ENCODE measurements around the gene TBC1D23. TPM values are rescaled to one million over a fixed set of nuclear protein-coding genes. Genes with fewer than 3 reads are reported as not detected.

Gene TBC1D23
- total and polyA plus RNA-seq, 8 donors, result 7.0 to 79.5 (median 17.3) TPM

- WGBS, 5 donors, result 93 to 95% (median 94%) methylated on average over 10 of the region's 10 CpGs
- TF ChIP-seq, protein P1, sequence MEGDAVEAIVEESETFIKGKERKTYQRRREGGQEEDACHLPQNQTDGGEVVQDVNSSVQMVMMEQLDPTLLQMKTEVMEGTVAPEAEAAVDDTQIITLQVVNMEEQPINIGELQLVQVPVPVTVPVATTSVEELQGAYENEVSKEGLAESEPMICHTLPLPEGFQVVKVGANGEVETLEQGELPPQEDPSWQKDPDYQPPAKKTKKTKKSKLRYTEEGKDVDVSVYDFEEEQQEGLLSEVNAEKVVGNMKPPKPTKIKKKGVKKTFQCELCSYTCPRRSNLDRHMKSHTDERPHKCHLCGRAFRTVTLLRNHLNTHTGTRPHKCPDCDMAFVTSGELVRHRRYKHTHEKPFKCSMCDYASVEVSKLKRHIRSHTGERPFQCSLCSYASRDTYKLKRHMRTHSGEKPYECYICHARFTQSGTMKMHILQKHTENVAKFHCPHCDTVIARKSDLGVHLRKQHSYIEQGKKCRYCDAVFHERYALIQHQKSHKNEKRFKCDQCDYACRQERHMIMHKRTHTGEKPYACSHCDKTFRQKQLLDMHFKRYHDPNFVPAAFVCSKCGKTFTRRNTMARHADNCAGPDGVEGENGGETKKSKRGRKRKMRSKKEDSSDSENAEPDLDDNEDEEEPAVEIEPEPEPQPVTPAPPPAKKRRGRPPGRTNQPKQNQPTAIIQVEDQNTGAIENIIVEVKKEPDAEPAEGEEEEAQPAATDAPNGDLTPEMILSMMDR (IDR thresholded peaks at IDR 0.05), result no peak
- TF ChIP-seq EP300 (IDR thresholded peaks at IDR 0.05) (no peak), POLR2AphosphoS5 (IDR thresholded peaks at IDR 0.05) (no peak), POLR2A (IDR thresholded peaks at IDR 0.05) (no peak)
- intact Hi-C loops (cut with DNase I; ENCODE audit: low total_unique reads), result no loop called here
- no peak overlapping the region for H3K27ac ChIP-seq
- no peak for DNase-seq
- no peaks in the 10 kb centered on the region for H3K9me3 ChIP-seq
- no peaks in the 10 kb centered on the region for H3K27me3 ChIP-seq
- H3K4me1 ChIP-seq, result no peaks in the 10 kb centered on the region
- peaks cover 25 to 86% (median 81%) of the 10 kb centered on the region in 4 donors for H3K36me3 ChIP-seq
- H3K4me3 ChIP-seq, result no peak overlapping the region
These were observed 91.8 kb downstream of the TBC1D23 start for GRCh38 chr3:100352296-100353231.

DNA sequence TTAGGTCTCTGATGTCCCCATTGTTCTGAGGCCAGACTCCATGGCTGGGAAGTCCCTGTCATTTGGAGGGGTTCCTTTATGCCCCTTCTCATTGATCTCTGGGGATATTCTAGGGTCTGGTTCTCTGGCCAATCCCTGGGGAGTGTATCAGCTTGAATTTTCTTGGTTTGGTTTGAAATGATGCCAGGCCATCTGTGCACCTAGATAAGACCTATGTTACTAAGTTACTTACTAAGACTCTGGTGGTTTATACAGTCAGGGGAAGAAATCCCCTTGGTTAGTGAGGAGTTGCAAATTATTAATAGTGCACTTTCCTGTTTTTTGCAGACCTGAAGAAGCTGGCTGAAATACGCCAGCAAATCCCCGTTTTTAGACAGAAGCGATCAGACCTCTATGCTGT is 94.1 kb downstream of the TBC1D23 start:
- no peak for DNase-seq
- TF ChIP-seq POLR2AphosphoS5 (IDR thresholded peaks at IDR 0.05) (no peak), POLR2A (IDR thresholded peaks at IDR 0.05) (no peak), EP300 (IDR thresholded peaks at IDR 0.05) (no peak)
- TF ChIP-seq, protein P1 (IDR thresholded peaks at IDR 0.05), result no peak
- Histone ChIP-seq H3K36me3 (peaks cover 23 to 76% (median 68%) of the 10 kb centered on the region in 4 donors), H3K4me1 (no peaks in the 10 kb centered on the region), H3K9me3 (no peaks in the 10 kb centered on the region), H3K4me3 (no peak overlapping the region), H3K27ac (no peak overlapping the region), H3K27me3 (no peaks in the 10 kb centered on the region)
- 74 to 90% (median 85%) methylated on average over 3 of the region's 3 CpGs for WGBS, 5 donors
- intact Hi-C loops (cut with DNase I; ENCODE audit: low total_unique reads), result no loop called here

GRCh38 chr3:100358413-100358812 is 97.6 kb downstream of the TBC1D23 start:
- H3K27ac ChIP-seq, result no peak overlapping the region
- H3K9me3 ChIP-seq, result no peaks in the 10 kb centered on the region
- TF ChIP-seq EP300 (IDR thresholded peaks at IDR 0.05) (no peak), POLR2AphosphoS5 (IDR thresholded peaks at IDR 0.05) (no peak), POLR2A (IDR thresholded peaks at IDR 0.05) (no peak)
- TF ChIP-seq, protein P1 (IDR thresholded peaks at IDR 0.05), result no peak
- intact Hi-C loops (cut with DNase I; ENCODE audit: low total_unique reads), result no loop called here
- no peaks in the 10 kb centered on the region for H3K4me1 ChIP-seq
- no peak for DNase-seq
- 85 to 99% (median 95%) methylated on average over 2 of the region's 2 CpGs for WGBS, 5 donors
- H3K27me3 ChIP-seq, result no peaks in the 10 kb centered on the region
- peaks cover 11 to 88% (median 72%) of the 10 kb centered on the region in 4 donors for H3K36me3 ChIP-seq
- H3K4me3 ChIP-seq, result no peak overlapping the region

DNA sequence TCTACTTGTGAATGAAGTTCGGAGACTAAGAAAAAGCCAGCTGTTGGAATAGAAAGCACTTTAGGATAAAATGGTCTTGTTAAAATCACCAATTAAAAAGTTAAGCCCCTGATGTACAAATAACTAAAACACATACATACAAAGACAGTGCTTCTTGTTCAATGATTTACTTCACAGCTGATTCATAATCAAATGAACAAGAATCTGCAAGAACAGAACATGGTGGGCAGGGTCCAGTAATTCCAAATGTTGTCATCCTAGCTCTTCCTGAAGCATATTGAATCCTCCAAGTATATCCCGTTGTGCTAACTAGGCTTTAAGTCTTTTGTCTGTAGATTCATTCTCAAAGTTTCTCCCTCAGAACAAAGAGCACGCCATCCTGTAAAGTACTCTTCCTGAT is 98.2 kb downstream of the TBC1D23 start:
- no peak overlapping the region for H3K4me3 ChIP-seq
- H3K36me3 ChIP-seq, result peaks cover 11 to 88% (median 72%) of the 10 kb centered on the region in 4 donors
- no peaks in the 10 kb centered on the region for H3K9me3 ChIP-seq
- no peaks in the 10 kb centered on the region for H3K27me3 ChIP-seq
- intact Hi-C loops (cut with DNase I; ENCODE audit: low total_unique reads), result no loop called here
- 90 to 95% (median 92%) methylated on average over 3 of the region's 3 CpGs for WGBS, 5 donors
- no peaks in the 10 kb centered on the region for H3K4me1 ChIP-seq
- no peak for DNase-seq
- H3K27ac ChIP-seq, result no peak overlapping the region
- TF ChIP-seq EP300 (IDR thresholded peaks at IDR 0.05) (no peak), POLR2A (IDR thresholded peaks at IDR 0.05) (no peak), POLR2AphosphoS5 (IDR thresholded peaks at IDR 0.05) (no peak)
- TF ChIP-seq, protein P1 (IDR thresholded peaks at IDR 0.05), result no peak

All from stomach (tissue), 9 donors.